Activated CD4-positive, alpha-beta T cell treated with anti-CD3 and anti-CD28 coated beads for 48 hours (primary cell): ENCODE measurements around the gene CORO7.
A peak's percentile ranks its signal among the peaks of the same experiment; 100 is the strongest.

Source experiments
- DNase-seq: peaks from one replicate; pipeline ENCODE4 v3.0.0-alpha.2; 2020

CORO7 gene

GRCh38 chr16:4381935-4382794 is 34.2 kb downstream of the CORO7 start:
- DNase-seq, result no peak

- DNase-seq, result no peak
These were observed 35.1 kb downstream of the CORO7 start for GRCh38 chr16:4381072-4381934.

GRCh38 chr16:4380119-4381063 is 36.0 kb downstream of the CORO7 start:
- no peak for DNase-seq

GRCh38 chr16:4378999-4379690 is 37.3 kb downstream of the CORO7 start:
- no peak for DNase-seq

- DNase-seq, result no peak
These were observed 38.2 kb downstream of the CORO7 start for GRCh38 chr16:4378161-4378666.

GRCh38 chr16:4377573-4378154 is 38.7 kb downstream of the CORO7 start:
- DNase-seq, result no peak

- DNase-seq, result no peak
These were observed 39.4 kb downstream of the CORO7 start for GRCh38 chr16:4376893-4377572.

- no peak for DNase-seq
These were observed 40.1 kb downstream of the CORO7 start for GRCh38 chr16:4376126-4376892.

- no peak for DNase-seq
These were observed 40.7 kb downstream of the CORO7 start for GRCh38 chr16:4375717-4376116.

GRCh38 chr16:4373909-4374742 is 42.3 kb downstream of the CORO7 start:
- no peak for DNase-seq

- no peak for DNase-seq
These were observed 43.0 kb downstream of the CORO7 start for GRCh38 chr16:4373356-4373908.

GRCh38 chr16:4372578-4373355 is 43.6 kb downstream of the CORO7 start:
- DNase-seq, result no peak

GRCh38 chr16:4372001-4372577 is 44.3 kb downstream of the CORO7 start:
- DNase-seq, result peak; percentile 41

GRCh38 chr16:4371357-4372000 is 44.9 kb downstream of the CORO7 start, which contains the start of gene VASN:
Gene VASN (plus strand): TSS chr16:4371848. CDS start chr16:4380878, 9,030 bp downstream.
- peak; percentile 77 for DNase-seq

- DNase-seq, result no peak
These were observed 45.6 kb downstream of the CORO7 start for GRCh38 chr16:4370570-4371356.

- DNase-seq, result no peak
These were observed 46.2 kb downstream of the CORO7 start for GRCh38 chr16:4370151-4370550.
